ENCODE results near the gene BCAS3.

Gene BCAS3

GRCh38 chr17:61259360-61259759, 581.7 kb downstream of the BCAS3 start:
- TF ChIP-seq TSHZ2 (CRISPR knock-in tag; IDR thresholded peaks at IDR 0.05) (no peak), PATZ1 (CRISPR knock-in tag; IDR thresholded peaks at IDR 0.05; ENCODE audit: borderline replicate concordance) (no peak), ARNTL (CRISPR knock-in tag; IDR thresholded peaks at IDR 0.05; ENCODE audit: borderline replicate concordance, low read depth) (no peak), CREB5 (CRISPR knock-in tag; IDR thresholded peaks at IDR 0.05; ENCODE audit: low read depth) (no peak), RARB (CRISPR knock-in tag; IDR thresholded peaks at IDR 0.05) (no peak), POU6F1 (CRISPR knock-in tag; IDR thresholded peaks at IDR 0.05; ENCODE audit: borderline replicate concordance, low read depth) (no peak)
- ATAC-seq = peak; percentile 63

GRCh38 chr17:61260071-61260797, 582.6 kb downstream of the BCAS3 start:
- TF ChIP-seq BACH2 (CRISPR knock-in tag; IDR thresholded peaks at IDR 0.05; ENCODE audit: borderline replicate concordance) = no peak
- no peak for TF ChIP-seq ISL1 (CRISPR knock-in tag; IDR thresholded peaks at IDR 0.05)
- no peak for TF ChIP-seq CSDC2 (CRISPR knock-in tag; IDR thresholded peaks at IDR 0.05)
- no peak for TF ChIP-seq ZNF70 (CRISPR knock-in tag; IDR thresholded peaks at IDR 0.05)
- TF ChIP-seq PATZ1 (CRISPR knock-in tag; IDR thresholded peaks at IDR 0.05; ENCODE audit: borderline replicate concordance) = no peak
- no peak for TF ChIP-seq RARB (CRISPR knock-in tag; IDR thresholded peaks at IDR 0.05)
- no peak for TF ChIP-seq ZFP30 (CRISPR knock-in tag; IDR thresholded peaks at IDR 0.05)
- no peak for TF ChIP-seq CREB5 (CRISPR knock-in tag; IDR thresholded peaks at IDR 0.05; ENCODE audit: low read depth)
- no peak for TF ChIP-seq TCF4 (CRISPR knock-in tag; IDR thresholded peaks at IDR 0.05; ENCODE audit: borderline replicate concordance)
- TF ChIP-seq CSRNP3 (CRISPR knock-in tag; IDR thresholded peaks at IDR 0.05) = no peak
- TF ChIP-seq TSHZ2 (CRISPR knock-in tag; IDR thresholded peaks at IDR 0.05) = no peak
- no peak for TF ChIP-seq ESRRG (CRISPR knock-in tag; IDR thresholded peaks at IDR 0.05)
- no peak for TF ChIP-seq ZNF8 (CRISPR knock-in tag; IDR thresholded peaks at IDR 0.05)
- TF ChIP-seq ZFP3 (CRISPR knock-in tag; IDR thresholded peaks at IDR 0.05) = no peak
- TF ChIP-seq ZNF565 (CRISPR knock-in tag; conservative IDR thresholded peaks at IDR 0.05; ENCODE audit: low read depth) = no peak
- TF ChIP-seq ZC3H10 (CRISPR knock-in tag; IDR thresholded peaks at IDR 0.05) = no peak
- no peak for TF ChIP-seq OSR1 (CRISPR knock-in tag; IDR thresholded peaks at IDR 0.05)
- ATAC-seq = peak; percentile 52; the same call in 2 of the 3 replicates
